ENCODE results near the gene RBM28. TPM values are rescaled to one million over a fixed set of nuclear protein-coding genes. Genes with fewer than 3 reads are reported as not detected.

The RBM28 gene
- total RNA-seq, 2 donors from 2014 or later = 12.7 to 15.1 TPM

DNA sequence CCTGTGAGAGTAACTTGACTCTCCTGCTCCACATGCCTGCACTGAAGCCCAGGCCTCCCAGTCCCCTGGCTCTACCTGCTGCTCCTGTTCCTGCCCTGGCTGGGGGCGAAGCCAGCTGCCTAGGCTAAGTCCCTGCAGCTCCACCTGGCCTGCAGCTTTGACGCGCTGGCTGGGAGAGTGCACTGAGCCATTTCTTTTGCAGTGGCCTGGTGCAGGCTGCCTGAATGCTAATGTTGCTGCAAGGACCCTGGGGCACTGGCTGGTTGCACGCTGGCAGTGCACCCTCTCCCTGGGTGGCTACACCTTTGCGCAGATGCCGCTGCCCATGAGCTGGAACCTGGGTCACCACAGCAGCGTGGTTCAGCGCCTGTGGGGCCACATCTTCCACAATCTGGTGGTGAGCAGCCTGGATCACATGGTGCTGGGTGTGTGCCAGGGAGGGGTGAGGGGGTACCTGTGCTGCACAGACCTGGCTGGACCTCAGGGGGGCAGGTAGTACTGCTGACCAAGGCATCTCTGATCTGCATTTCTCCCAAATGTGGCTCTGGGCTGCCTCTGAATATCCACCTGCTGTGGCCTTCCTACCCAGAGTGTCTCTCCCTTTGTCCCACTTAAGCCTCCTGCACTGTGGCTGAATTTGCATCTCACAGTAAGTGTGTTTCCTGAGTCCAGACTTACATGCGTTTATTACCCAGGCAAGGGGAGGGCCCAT lies 46.1 kb upstream of the RBM28 start:
- no peak overlapping the region for H3K4me3 ChIP-seq
- no peak overlapping the region for H3K27ac ChIP-seq
- H3K4me1 ChIP-seq = no peaks in the 10 kb centered on the region
- no peak for DNase-seq (ENCODE audit: low spot score)
- TF ChIP-seq, protein P1, sequence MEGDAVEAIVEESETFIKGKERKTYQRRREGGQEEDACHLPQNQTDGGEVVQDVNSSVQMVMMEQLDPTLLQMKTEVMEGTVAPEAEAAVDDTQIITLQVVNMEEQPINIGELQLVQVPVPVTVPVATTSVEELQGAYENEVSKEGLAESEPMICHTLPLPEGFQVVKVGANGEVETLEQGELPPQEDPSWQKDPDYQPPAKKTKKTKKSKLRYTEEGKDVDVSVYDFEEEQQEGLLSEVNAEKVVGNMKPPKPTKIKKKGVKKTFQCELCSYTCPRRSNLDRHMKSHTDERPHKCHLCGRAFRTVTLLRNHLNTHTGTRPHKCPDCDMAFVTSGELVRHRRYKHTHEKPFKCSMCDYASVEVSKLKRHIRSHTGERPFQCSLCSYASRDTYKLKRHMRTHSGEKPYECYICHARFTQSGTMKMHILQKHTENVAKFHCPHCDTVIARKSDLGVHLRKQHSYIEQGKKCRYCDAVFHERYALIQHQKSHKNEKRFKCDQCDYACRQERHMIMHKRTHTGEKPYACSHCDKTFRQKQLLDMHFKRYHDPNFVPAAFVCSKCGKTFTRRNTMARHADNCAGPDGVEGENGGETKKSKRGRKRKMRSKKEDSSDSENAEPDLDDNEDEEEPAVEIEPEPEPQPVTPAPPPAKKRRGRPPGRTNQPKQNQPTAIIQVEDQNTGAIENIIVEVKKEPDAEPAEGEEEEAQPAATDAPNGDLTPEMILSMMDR (IDR thresholded peaks at IDR 0.05) = no peak
- no peaks in the 10 kb centered on the region for H3K9me3 ChIP-seq
- peaks cover 13% of the 10 kb centered on the region for H3K36me3 ChIP-seq
- H3K27me3 ChIP-seq = no peaks in the 10 kb centered on the region

DNA sequence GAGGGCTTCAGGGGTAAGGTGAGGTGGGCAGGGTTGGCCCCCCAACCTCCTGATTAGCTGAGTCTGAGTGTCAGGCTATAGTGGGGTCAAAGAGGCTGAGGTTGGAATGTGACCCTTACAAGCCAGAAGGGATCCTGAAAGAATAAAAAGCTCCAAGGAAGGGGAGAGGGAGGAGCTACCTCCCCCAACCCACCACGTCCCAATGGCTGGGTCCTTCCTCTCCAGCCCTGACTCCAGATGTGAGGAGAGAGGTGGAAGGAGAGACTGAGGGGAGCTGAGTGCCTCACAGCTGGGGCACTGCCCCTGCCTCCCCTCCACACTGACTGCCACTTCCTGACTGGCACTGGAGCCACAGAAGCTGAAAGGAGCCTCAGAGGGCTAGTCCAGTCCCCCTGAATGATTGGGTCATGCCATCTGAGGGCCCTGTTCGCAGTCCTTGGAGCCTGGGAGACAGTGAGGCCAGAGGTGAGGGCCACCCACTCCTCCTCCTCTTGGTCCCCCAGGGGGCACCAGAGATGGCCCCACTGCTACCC lies 45.4 kb upstream of the RBM28 start:
- no peak overlapping the region for H3K4me3 ChIP-seq
- no peaks in the 10 kb centered on the region for H3K27me3 ChIP-seq
- H3K4me1 ChIP-seq = no peaks in the 10 kb centered on the region
- H3K36me3 ChIP-seq = peaks cover 7% of the 10 kb centered on the region
- DNase-seq (ENCODE audit: low spot score) = no peak
- H3K9me3 ChIP-seq = no peaks in the 10 kb centered on the region
- TF ChIP-seq, protein P1 (IDR thresholded peaks at IDR 0.05) = no peak
- no peak overlapping the region for H3K27ac ChIP-seq

DNA sequence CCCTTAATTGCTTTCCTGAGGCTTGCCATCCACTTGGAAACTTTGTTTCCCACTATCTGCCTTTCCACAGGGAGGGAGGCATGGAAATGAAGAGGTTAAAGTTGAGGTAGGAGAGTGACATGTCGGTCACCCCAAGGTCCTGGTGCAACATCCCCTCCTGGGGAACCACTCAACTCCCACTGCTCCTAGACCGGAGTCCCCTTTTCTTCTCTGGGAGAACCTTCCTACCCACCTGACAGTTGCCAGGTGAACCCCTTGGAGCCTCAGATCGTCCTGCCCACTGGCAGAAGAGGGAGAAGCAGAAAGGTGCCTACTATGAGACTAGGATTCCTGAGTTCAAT lies 44.4 kb upstream of the RBM28 start:
- H3K36me3 ChIP-seq = no peaks in the 10 kb centered on the region
- no peak for DNase-seq (ENCODE audit: low spot score)
- no peaks in the 10 kb centered on the region for H3K27me3 ChIP-seq
- no peak overlapping the region for H3K27ac ChIP-seq
- H3K4me3 ChIP-seq = no peak overlapping the region
- TF ChIP-seq, protein P1 (IDR thresholded peaks at IDR 0.05) = no peak
- H3K9me3 ChIP-seq = no peaks in the 10 kb centered on the region
- no peaks in the 10 kb centered on the region for H3K4me1 ChIP-seq

DNA sequence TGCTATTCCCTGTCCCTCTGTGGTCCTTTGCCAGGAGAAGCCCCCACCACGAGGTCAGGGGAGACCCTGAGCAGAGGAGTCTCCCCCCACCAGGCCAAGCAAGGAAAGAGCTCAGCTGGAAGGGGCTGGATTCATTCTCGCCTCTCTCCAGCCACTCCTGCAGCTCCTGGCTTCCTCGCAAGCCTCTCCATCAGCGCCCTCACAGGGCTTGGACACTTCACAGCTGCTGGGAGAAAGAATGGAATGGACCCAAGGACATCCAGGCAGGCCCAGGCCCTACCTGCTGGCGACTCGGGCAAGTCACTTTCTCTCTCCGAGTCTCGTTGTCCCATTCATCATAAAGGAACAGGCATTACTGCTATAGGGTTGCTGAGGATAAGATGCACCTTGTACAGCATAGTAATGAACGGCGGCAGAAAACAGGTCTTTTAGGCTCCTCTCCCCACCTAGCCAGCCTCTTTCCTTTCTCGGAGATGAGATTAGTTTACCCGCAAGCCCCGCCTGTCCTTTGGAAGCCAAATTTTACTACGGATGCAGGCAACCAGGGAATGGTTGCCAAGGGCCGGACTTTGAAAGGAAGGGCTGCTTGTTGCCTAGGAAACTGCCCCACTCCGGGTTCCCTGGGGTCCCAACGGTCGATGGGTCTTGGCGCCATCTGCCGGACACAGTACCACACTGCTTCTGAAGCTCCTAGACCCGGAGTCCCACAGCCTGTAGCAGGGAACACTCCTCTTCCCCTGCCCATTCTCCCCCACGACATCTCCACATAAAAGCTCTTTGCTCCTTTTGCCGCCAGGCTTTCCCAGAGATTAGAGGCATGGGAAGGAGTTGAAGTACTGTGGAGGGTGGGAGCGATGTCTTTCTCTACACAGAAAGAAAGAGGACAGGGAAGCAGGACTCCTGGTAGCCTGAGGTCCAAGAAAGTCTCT lies 43.8 kb upstream of the RBM28 start:
- TF ChIP-seq, protein P1 (IDR thresholded peaks at IDR 0.05) = peak; percentile 64 to 89
- H3K27me3 ChIP-seq = no peaks in the 10 kb centered on the region
- no peak overlapping the region for H3K27ac ChIP-seq
- H3K9me3 ChIP-seq = no peaks in the 10 kb centered on the region
- H3K4me3 ChIP-seq = no peak overlapping the region
- no peaks in the 10 kb centered on the region for H3K4me1 ChIP-seq
- no peaks in the 10 kb centered on the region for H3K36me3 ChIP-seq
- peak; percentile 92 for DNase-seq (ENCODE audit: low spot score)

DNA sequence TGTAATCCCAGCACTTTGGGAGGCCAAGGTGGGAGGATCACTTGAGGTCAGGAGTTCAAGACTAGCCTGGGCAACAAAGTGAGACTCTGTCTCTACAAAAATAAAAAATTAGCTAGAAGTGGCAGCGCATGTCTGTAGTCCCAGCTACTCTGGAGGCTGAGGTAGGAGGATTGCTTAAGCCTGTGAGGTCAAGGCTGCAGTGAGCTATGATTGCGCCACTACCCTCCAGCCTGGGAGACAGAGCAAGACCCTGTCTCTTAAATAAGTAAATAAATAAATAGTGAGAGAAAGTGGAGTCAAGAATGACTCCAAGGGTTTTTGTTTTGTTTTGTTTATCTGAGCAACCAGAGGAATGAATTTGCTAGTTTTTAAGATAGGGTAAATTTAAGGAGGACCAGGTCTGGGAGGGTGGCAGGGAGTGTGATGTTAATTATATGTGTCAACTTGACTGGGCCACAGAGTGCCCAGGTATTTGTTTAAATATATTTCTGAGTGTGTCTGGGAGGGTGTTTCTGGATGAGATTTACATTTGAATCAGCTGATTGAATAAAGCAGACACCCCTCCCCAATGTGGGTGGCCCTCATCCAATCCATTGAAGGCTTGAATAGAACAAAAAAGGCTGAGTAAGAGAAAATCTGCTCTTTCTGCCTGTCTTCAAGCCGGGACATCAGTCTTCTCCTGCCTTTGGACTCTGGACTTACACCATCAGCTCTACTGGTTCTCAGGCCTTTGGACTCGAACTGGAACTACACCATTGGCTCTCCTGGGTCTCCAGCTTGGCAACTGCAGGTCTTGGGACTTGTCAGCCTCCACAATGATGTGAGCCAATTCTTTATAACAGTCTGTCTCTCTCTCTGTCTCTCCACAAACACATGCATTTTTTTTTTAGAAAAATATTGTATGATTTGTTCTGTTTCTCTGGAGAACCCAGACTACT lies 42.5 kb upstream of the RBM28 start:
- Histone ChIP-seq H3K36me3 (no peaks in the 10 kb centered on the region), H3K9me3 (no peaks in the 10 kb centered on the region), H3K27ac (no peak overlapping the region), H3K27me3 (no peaks in the 10 kb centered on the region), H3K4me1 (peaks cover 0 to 4% of the 10 kb centered on the region in 2 donors), H3K4me3 (no peak overlapping the region)
- no peak for DNase-seq (ENCODE audit: low spot score)
- TF ChIP-seq, protein P1 (IDR thresholded peaks at IDR 0.05) = no peak

Measured in right atrium auricular region (tissue), 2 donors.